GM12801 (cell line): Measurements from ENCODE around the gene EFCAB10.

Source experiments
- TF ChIP-seq, protein P1 (sequence below): IDR thresholded peaks from one replicate; pipeline ENCODE4 v1.5.1; 2011; ENCODE audit warnings: control low read depth; ENCODE audit not compliant: insufficient read length; ENCODE audit errors: extremely low read depth

EFCAB10 gene

DNA sequence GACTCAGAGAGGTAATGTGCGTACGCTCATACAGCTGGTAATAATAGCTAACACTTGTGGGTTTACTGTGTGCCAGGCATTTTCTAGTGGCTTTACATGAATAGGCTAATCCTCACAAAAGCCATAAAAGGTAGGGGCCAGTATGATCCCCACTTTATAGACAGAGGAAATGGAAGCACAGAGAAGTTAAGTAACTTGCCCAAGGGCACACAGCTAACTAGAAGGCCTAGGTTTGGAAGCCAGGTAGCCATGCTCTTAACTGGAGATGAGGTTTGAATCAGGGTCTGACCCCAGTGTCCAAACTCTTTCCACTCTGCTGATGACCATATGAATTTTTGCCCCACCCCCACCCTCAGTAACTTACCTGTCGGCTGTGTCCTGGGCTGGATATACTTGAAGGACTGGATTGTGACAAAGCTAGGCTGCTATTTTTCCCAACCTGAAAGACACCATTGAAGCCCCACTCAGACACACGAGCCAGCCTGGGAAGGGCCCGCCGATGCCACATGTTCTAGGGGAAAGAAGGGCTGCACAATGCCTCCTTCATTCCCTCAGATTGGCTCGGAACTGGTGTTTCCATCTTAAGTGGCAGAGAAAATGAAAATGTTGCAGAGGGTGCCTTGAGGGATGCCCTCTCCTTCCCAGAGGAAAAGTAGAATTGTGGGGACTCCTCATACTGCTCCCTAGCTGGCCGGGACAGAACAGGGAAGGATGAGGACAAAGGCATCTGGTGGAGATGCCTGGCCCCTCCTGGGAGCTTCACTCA is 29.1 kb upstream of the EFCAB10 start:
- TF ChIP-seq, protein P1, sequence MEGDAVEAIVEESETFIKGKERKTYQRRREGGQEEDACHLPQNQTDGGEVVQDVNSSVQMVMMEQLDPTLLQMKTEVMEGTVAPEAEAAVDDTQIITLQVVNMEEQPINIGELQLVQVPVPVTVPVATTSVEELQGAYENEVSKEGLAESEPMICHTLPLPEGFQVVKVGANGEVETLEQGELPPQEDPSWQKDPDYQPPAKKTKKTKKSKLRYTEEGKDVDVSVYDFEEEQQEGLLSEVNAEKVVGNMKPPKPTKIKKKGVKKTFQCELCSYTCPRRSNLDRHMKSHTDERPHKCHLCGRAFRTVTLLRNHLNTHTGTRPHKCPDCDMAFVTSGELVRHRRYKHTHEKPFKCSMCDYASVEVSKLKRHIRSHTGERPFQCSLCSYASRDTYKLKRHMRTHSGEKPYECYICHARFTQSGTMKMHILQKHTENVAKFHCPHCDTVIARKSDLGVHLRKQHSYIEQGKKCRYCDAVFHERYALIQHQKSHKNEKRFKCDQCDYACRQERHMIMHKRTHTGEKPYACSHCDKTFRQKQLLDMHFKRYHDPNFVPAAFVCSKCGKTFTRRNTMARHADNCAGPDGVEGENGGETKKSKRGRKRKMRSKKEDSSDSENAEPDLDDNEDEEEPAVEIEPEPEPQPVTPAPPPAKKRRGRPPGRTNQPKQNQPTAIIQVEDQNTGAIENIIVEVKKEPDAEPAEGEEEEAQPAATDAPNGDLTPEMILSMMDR: no peak

DNA sequence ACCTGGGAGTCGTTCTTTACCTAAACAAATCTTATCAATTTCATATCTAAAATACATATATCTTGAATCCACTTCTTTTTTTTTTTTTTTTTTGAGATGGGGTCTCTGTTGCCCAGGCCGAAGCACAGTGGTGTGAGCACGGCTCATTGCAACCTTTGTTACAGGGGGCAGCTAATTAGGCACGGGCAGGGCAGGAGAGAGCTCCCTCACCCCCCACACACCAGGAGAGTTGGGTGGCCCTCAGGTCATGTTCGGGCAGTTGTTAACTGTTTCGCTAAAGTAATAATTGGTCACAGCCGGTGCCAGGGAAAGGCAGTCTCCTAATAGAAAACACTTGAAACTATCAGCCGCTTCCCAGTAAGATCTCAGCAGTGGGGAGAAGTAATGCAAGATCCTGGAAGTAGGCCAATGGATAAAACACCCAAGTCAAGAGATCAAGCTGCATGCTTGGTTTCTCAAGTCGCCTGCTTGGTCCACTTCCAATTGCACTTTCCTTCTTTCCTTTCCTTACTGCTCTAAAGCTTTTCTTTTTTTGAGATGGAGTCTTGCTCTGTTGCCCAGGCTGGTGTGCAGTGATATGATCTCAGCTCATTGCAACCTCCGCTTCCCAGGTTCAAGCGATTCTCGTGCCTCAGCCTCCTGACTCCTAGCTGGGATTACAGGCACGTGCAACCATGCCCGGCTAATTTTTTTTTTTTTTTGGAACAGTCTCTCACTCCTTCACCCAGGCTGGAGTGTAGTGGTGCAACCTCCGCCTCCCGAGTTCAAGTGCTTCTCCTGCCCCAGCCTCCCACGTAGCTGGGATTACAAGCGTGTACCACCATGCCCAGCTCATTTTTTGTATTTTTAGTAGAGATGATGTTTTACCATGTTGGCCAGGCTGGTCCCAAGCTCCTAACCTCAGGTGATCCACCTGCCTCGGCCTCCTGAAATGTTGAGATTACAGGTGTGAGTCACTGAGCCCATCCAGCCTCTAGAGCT is 21.3 kb upstream of the EFCAB10 start:
- TF ChIP-seq, protein P1: no peak

DNA sequence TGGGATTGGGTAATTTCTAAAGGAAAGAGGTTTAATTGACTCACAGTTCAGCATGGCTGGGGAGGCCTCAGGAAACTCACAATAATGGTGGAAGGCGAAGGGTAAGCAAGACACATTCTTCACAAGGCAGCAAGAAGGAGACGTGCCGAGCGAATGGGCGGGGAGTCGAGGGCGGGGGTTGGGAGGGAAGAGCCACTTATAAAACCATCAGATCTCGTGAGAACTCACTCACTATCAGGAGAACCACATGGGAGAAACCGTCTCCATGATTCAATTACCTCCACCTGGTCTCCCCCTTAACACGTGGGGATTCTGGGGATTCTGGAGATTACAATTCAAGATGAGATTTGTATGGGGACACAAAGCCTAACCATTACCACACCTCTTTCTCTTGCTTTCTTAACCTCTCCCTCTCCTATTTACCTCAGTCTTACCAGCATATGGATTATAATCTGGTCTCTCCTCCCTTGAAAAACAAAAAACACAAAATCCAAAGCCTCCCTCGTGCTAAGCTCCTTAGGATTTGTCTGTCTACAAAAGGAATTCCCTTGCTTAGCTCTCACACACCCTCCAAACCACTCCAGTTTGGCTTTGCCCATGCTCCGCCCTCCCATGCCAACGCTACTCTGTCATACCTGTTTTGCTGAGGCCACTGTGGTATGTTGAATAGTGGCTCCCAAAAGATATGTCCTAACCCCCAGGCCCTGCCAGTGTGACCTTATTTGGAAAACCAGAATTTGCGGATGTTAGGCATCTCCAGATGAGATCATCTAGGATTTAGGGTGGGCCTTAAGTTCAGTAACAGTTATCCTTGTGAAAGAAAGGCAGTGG is 19.6 kb upstream of the EFCAB10 start:
- TF ChIP-seq, protein P1: no peak

DNA sequence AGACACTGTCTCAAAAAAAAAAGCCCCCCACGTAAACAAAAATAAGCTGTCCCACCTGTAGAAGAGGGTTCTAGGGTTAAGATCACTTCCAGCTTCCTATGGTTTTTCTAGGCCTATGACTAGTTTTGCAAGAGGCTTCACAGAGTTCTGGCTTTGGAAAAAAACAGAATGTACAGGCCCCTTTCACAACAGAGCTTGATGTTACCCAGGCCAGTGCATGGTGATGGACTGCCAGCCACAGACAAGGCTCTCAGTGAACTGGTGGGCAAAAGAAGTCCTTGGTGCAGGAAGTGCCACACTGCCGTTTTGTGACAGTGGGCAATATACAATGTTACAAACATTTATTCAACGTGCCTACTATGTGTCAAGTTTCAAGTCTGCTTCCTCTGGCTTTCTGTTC is 18.3 kb upstream of the EFCAB10 start:
- TF ChIP-seq, protein P1: no peak

DNA sequence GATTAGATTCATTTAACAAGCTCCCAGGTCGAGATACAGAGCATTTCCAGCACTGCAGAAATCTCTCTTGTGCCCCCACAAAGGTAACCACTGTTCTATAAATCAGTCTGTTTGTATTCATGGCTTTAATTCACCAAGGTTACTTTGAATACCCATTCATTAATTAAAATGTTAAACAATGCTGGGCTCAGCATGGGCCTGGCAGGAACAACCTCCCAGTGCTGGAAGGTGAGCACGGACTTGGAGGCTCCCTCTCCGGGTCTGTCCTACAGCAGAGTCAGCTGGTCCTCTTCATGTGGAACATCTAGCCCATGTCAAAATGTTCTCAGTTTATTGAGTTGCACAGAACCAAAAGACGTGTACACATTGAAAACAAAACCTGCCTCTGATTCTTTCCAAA is 15.6 kb upstream of the EFCAB10 start:
- TF ChIP-seq, protein P1: no peak

DNA sequence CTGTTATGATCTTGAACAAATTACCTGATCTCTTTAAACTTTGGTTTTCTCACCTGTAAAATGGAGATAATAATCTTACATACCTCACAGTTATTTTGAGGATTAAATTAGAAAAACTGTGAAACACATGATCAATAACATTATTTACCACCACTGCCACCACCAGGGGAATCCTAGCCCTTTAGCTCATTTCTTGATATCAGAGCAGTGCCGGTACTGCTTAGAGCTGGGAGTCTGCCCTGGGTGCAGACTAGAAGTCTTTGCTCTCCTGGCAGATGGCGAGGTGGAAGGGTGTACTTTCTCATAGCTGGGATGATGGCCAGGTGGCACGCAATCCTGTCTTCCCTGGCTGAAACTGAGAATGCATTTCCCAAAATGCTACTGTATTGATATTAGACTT is 12.7 kb upstream of the EFCAB10 start:
- TF ChIP-seq, protein P1: no peak

DNA sequence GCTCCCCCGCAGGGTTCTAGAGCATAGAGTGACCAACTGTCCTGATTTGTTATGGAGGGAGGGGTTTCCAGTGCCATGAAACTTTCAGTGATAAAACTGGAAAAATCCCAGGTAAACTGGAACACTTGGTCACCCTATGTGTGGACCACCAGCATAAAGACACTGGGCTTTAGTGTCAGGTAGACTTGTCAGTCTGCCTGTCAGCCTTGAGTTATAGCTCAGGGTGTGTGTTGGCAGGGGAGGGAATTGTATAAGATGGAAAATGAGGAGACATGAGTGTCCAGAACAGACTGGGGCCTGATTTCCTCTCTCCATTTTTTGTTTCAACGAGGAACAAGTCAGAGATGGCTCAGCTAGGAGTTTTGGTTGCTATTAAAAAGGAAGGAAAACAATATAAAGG is 10.2 kb upstream of the EFCAB10 start:
- TF ChIP-seq, protein P1: no peak
